ENCODE data around the gene S100A14. TPM values are rescaled to one million over a fixed set of nuclear protein-coding genes. Genes with fewer than 3 reads are reported as not detected.

S100A14 gene
- polyA plus RNA-seq, 2 of the 4 experiments (the other 2 are of a cell fraction): 0.21 TPM

GRCh38 chr1:153626904-153627714 is 11.0 kb upstream of the S100A14 start, which contains the start of gene S100A13 (continued):
- TF ChIP-seq BCL3 (IDR thresholded peaks at IDR 0.05) (0 out of 3 replicates have a peak, but pooled peaks have one; percentile 53), JUN (IDR thresholded peaks at IDR 0.05) (peak in 1 of 2 experiments; percentile 50; a peak in 1 of 5 replicates), JUNB (IDR thresholded peaks at IDR 0.05) (no peak)

- H3K4me1 ChIP-seq: peaks cover 18% of the 10 kb centered on the region
- FAIRE-seq: no peak
- no peak for DNase-seq (ENCODE audit: low read depth in 1 of 2, low spot score in 1 of 2)
- POLR2A ChIA-PET: interaction anchor here (0.9 to 2.9 kb wide), 9 partner anchors 10 to 337 kb away, joined by 3 to 39 read pairs (median 11); partner anchors contain the start of genes S100A14, S100A16 and SLC39A1
- no peaks in the 10 kb centered on the region for H3K9me3 ChIP-seq
- no peak for ATAC-seq
- CTCF ChIA-PET: interaction anchor here (1.0 to 18.3 kb wide), 23 partner anchors 11 to 273 kb away, joined by 3 to 253 read pairs (median 11); partner anchors contain the start of genes ILF2, S100A14, S100A16 and S100A6
- H3K27ac ChIP-seq: peak overlapping the region; percentile 92
- TF ChIP-seq RFX5 (IDR thresholded peaks at IDR 0.05): no peak
- TF ChIP-seq RNF2 (IDR thresholded peaks at IDR 0.05; ENCODE audit: borderline replicate concordance, low read depth): no peak
- TF ChIP-seq HEYL (CRISPR knock-in tag; IDR thresholded peaks at IDR 0.05): no peak
- no peak for TF ChIP-seq ELK1 (IDR thresholded peaks at IDR 0.05; ENCODE audit: low read depth, low read length)
- no peak for TF ChIP-seq SMC3 (IDR thresholded peaks at IDR 0.05)
- no peak for TF ChIP-seq TFCP2L1 (CRISPR knock-in tag; IDR thresholded peaks at IDR 0.05)
- no peak for TF ChIP-seq BCL3 (IDR thresholded peaks at IDR 0.05)
- TF ChIP-seq HES2 (IDR thresholded peaks at IDR 0.05): no peak
- no peak for TF ChIP-seq ZFP36 (IDR thresholded peaks at IDR 0.05; ENCODE audit: borderline replicate concordance, partially characterized antibody)
- TF ChIP-seq MYC (IDR thresholded peaks at IDR 0.05; ENCODE audit: borderline replicate concordance, low read length): no peak
- TF ChIP-seq USF2 (IDR thresholded peaks at IDR 0.05): no peak
- no peak for TF ChIP-seq NFE2L2 (conservative IDR thresholded peaks at IDR 0.05; ENCODE audit: low read length)
- H3K4me2 ChIP-seq: peak overlapping the region; percentile 97
- WGBS (ENCODE audit: missing lambda C conversion rate): 39% methylated on average over 3 of the region's 3 CpGs
- H3K4me3 ChIP-seq: peak overlapping the region; percentile 57
Measured at GRCh38 chr1:153626477-153626903, 10.4 kb upstream of the S100A14 start.

- 94% methylated on average over 10 of the region's 10 CpGs for WGBS (ENCODE audit: missing lambda C conversion rate)
- no peaks in the 10 kb centered on the region for H3K9me3 ChIP-seq
- TF ChIP-seq SMC3 (IDR thresholded peaks at IDR 0.05) (no peak), MAX (IDR thresholded peaks at IDR 0.05) (no peak), ZNF302 (CRISPR knock-in tag; IDR thresholded peaks at IDR 0.05) (no peak), HMGXB4 (CRISPR knock-in tag; IDR thresholded peaks at IDR 0.05; ENCODE audit: borderline replicate concordance) (no peak), ESRRA (IDR thresholded peaks at IDR 0.05; ENCODE audit: borderline replicate concordance, low read length) (no peak), CBX8 (IDR thresholded peaks at IDR 0.05) (no peak), BHLHE40 (IDR thresholded peaks at IDR 0.05; ENCODE audit: low read depth, low read length) (no peak), RARB (CRISPR knock-in tag; IDR thresholded peaks at IDR 0.05) (no peak), CEBPB (IDR thresholded peaks at IDR 0.05) (no peak)
- FAIRE-seq (no peak), ATAC-seq (no peak), DNase-seq (ENCODE audit: low read depth in 1 of 2, low spot score in 1 of 2) (no peak)
- no peak overlapping the region for H3K4me3 ChIP-seq
- CTCF ChIA-PET: interaction anchor here (1.3 to 18.3 kb wide), 8 partner anchors 10 to 113 kb away, joined by 3 to 253 read pairs (median 38); partner anchors contain the start of genes S100A14, S100A16 and S100A6
- H3K4me2 ChIP-seq: no peak overlapping the region
- H3K4me1 ChIP-seq: peaks cover 18% of the 10 kb centered on the region
- POLR2A ChIA-PET: interaction anchor here (1.0 to 2.0 kb wide), 2 partner anchors 9 to 12 kb away, joined by 4 to 9 read pairs; partner anchors contain the start of genes CHTOP and S100A16
- no peak overlapping the region for H3K27ac ChIP-seq
Measured at GRCh38 chr1:153624965-153625611, 9.0 kb upstream of the S100A14 start.

All from A549 (cell line).